Panc1 (cell line): Measurements from ENCODE around the gene SLC22A2. TPM values are rescaled to one million over a fixed set of nuclear protein-coding genes. Genes with fewer than 3 reads are reported as not detected.

ENCODE experiments used
- ATAC-seq: fragments of 200-7000 bp; cut with Tn5 transposase; 2 replicates; pipeline ENCODE4 v1.9.1; 2020; ENCODE audit warnings: mild to moderate bottlenecking, moderate library complexity
- BruUV-seq: library from RNA; stranded (reverse); fragments of 400-500 nt; replicated peaks from 2 replicates; lab custom pipeline; 2021; lab: Mats Ljungman, UMichigan
- CTCF ChIA-PET: fragments of 300-600 bp; sonication (Branson Sonifier 250); formaldehyde crosslinking; loops from one replicate; lab custom pipeline; 2022; ENCODE audit warnings: antibody characterized with exemption; lab: Charles Lee
- POLR2A ChIA-PET: fragments of 300-600 bp; sonication (Branson Sonifier 250); formaldehyde crosslinking; loops from one replicate; lab custom pipeline; 2022; ENCODE audit warnings: antibody characterized with exemption; lab: Charles Lee
- DNase-seq: peaks from one replicate; pipeline ENCODE4 v3.0.0-alpha.2; 2010; ENCODE audit warnings: low read depth, low spot score
- H3K27ac ChIP-seq: 2 replicates; pipeline ENCODE4 v1.5.1; 2011; ENCODE audit warnings: mild to moderate bottlenecking, low read length, inconsistent platforms
- H3K27me3 ChIP-seq: fragments of 200-500 bp; sonication (Bioruptor generic); 2 replicates; pipeline ENCODE4 v1.6.0; 2014; ENCODE audit warnings: low read length, inconsistent platforms; ENCODE audit not compliant: control insufficient read depth, insufficient read depth
- H3K36me3 ChIP-seq: fragments of 200-500 bp; sonication (Bioruptor generic); 2 replicates; pipeline ENCODE4 v1.5.1; 2014; ENCODE audit warnings: inconsistent platforms, mild to moderate bottlenecking, low read length, moderate library complexity; ENCODE audit not compliant: control insufficient read depth, insufficient read depth
- H3K4me1 ChIP-seq: 2 replicates; pipeline ENCODE4 v1.5.1; 2011; ENCODE audit warnings: inconsistent platforms, mild to moderate bottlenecking, low read length, moderate library complexity; ENCODE audit not compliant: control insufficient read depth, insufficient read depth
- H3K4me3 ChIP-seq, 2 experiments: 2 replicates each; pipeline ENCODE4 v1.5.1; 2011 to 2012; ENCODE audit warnings: low read depth in 2 of 2, low read length in 2 of 2, mild to moderate bottlenecking in 2 of 2, inconsistent platforms in 1 of 2, moderate library complexity in 1 of 2
- H3K9me3 ChIP-seq: fragments of 200-500 bp; sonication (Bioruptor generic); 2 replicates; pipeline ENCODE4 v1.5.1; 2014; ENCODE audit warnings: low read depth, mild to moderate bottlenecking, inconsistent platforms, low read length, moderate library complexity; ENCODE audit not compliant: control insufficient read depth, insufficient read depth
- CTCF ChIP-seq: fragments of 450-650 bp; IDR thresholded peaks from 2 replicates; pipeline ENCODE4 v1.5.1; 2017; ENCODE audit warnings: mild to moderate bottlenecking
- POLR2AphosphoS5 ChIP-seq: IDR thresholded peaks from 2 replicates; pipeline ENCODE4 v1.6.1; 2012; ENCODE audit warnings: mild to moderate bottlenecking, low read depth, low read length, moderate library complexity
- SIN3A ChIP-seq: IDR thresholded peaks from 2 replicates; pipeline ENCODE4 v1.6.1; 2012; ENCODE audit warnings: low read depth, mild to moderate bottlenecking, low read length, moderate library complexity, borderline replicate concordance; ENCODE audit not compliant: insufficient read depth
- TCF7L2 ChIP-seq: IDR thresholded peaks from 2 replicates; pipeline ENCODE4 v1.6.1; 2011; ENCODE audit warnings: mild to moderate bottlenecking, low read depth, low read length, inconsistent platforms
- in situ Hi-C: cut with HindIII; loops from 2 replicates; pipeline ENCODE4 v1.10.0; 2016; ENCODE audit warnings: low sequenced_read_pairs, low pct_unique_long_range_greater_than_20kb
- intact Hi-C: fragments of 100-400 bp; cut with micrococcal nuclease; formaldehyde crosslinking; loops from one replicate; pipeline ENCODE4 v1.10.0; 2022; ENCODE audit not compliant: unreplicated experiment
- total RNA-seq: library from RNA; stranded (reverse); gene quantifications from one replicate; pipeline ENCODE4 v1.2.1, GENCODE V29; 2021; ENCODE audit not compliant: unreplicated experiment
- TF ChIP-seq, protein P1 (sequence below), 2 experiments: IDR thresholded peaks; 2 replicates each; pipeline ENCODE4 v1.6.1; 2011 to 2012; ENCODE audit warnings: low read depth in 2 of 2, control low read depth in 1 of 2, low read length in 1 of 2, mild to moderate bottlenecking in 1 of 2, moderate library complexity in 1 of 2; ENCODE audit not compliant: insufficient read depth in 1 of 2

The SLC22A2 gene
- total RNA-seq, 1 experiment from 2014 or later, result not detected

- H3K9me3 ChIP-seq, result no peaks in the 10 kb centered on the region
- no TSS peak for BruUV-seq
- H3K27me3 ChIP-seq, result no peaks in the 10 kb centered on the region
- POLR2A ChIA-PET, result no interaction called here
- CTCF ChIA-PET, result no interaction called here
- H3K4me1 ChIP-seq, result no peaks in the 10 kb centered on the region
- no peak overlapping the region for H3K27ac ChIP-seq
- ATAC-seq, result no peak
- intact Hi-C loops, result no loop called here
- H3K4me3 ChIP-seq, result no peak overlapping the region
- no peaks in the 10 kb centered on the region for H3K36me3 ChIP-seq
- no peak for DNase-seq
- TF ChIP-seq CTCF (no peak), TCF7L2 (no peak), POLR2AphosphoS5 (no peak), SIN3A (no peak)
- TF ChIP-seq, protein P1, sequence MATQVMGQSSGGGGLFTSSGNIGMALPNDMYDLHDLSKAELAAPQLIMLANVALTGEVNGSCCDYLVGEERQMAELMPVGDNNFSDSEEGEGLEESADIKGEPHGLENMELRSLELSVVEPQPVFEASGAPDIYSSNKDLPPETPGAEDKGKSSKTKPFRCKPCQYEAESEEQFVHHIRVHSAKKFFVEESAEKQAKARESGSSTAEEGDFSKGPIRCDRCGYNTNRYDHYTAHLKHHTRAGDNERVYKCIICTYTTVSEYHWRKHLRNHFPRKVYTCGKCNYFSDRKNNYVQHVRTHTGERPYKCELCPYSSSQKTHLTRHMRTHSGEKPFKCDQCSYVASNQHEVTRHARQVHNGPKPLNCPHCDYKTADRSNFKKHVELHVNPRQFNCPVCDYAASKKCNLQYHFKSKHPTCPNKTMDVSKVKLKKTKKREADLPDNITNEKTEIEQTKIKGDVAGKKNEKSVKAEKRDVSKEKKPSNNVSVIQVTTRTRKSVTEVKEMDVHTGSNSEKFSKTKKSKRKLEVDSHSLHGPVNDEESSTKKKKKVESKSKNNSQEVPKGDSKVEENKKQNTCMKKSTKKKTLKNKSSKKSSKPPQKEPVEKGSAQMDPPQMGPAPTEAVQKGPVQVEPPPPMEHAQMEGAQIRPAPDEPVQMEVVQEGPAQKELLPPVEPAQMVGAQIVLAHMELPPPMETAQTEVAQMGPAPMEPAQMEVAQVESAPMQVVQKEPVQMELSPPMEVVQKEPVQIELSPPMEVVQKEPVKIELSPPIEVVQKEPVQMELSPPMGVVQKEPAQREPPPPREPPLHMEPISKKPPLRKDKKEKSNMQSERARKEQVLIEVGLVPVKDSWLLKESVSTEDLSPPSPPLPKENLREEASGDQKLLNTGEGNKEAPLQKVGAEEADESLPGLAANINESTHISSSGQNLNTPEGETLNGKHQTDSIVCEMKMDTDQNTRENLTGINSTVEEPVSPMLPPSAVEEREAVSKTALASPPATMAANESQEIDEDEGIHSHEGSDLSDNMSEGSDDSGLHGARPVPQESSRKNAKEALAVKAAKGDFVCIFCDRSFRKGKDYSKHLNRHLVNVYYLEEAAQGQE (IDR thresholded peaks at IDR 0.05; ENCODE audit: insufficient read depth in 1 of 2, low read depth in 2 of 2, low read length in 1 of 2), result no peak
- in situ Hi-C loops, result no loop called here
Observed at GRCh38 chr6:160190973-160191372, 67.6 kb downstream of the SLC22A2 start.

DNA sequence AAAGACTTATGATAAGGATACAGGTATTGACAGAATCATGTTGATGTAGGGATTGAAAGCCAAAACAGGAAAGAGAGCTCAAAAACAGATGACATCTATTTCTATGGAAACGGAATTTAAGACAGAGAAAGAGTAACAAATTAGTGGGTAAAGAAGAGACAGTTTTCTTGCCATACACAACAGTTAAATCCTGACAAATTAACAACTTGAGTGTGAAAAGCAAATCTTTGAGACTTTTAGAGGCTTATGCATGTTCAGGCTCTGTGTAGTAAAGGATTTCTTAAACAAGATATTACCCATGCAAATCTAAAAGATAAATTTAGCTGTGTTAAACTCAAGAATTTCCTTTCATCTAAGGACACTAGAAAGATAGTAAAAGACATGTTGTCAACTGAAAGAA lies 68.5 kb downstream of the SLC22A2 start:
- Histone ChIP-seq H3K27me3 (no peaks in the 10 kb centered on the region), H3K36me3 (no peaks in the 10 kb centered on the region), H3K9me3 (no peaks in the 10 kb centered on the region), H3K4me1 (no peaks in the 10 kb centered on the region), H3K4me3 (no peak overlapping the region), H3K27ac (no peak overlapping the region)
- in situ Hi-C loops (no loop called here), intact Hi-C loops (no loop called here)
- BruUV-seq, result no TSS peak
- ATAC-seq (no peak), DNase-seq (no peak)
- ChIA-PET POLR2A (no interaction called here), CTCF (no interaction called here)
- no peak for TF ChIP-seq POLR2AphosphoS5
- no peak for TF ChIP-seq TCF7L2
- TF ChIP-seq, protein P1 (IDR thresholded peaks at IDR 0.05; ENCODE audit: insufficient read depth in 1 of 2, low read depth in 2 of 2, low read length in 1 of 2), result no peak
- TF ChIP-seq CTCF, result no peak
- TF ChIP-seq SIN3A, result no peak
